Measurements from ENCODE around the gene GPR143. TPM values are rescaled to one million over a fixed set of nuclear protein-coding genes. Genes with fewer than 3 reads are reported as not detected.

GPR143 gene
- total RNA-seq, 4 donors from 2014 or later, result not detected

DNA sequence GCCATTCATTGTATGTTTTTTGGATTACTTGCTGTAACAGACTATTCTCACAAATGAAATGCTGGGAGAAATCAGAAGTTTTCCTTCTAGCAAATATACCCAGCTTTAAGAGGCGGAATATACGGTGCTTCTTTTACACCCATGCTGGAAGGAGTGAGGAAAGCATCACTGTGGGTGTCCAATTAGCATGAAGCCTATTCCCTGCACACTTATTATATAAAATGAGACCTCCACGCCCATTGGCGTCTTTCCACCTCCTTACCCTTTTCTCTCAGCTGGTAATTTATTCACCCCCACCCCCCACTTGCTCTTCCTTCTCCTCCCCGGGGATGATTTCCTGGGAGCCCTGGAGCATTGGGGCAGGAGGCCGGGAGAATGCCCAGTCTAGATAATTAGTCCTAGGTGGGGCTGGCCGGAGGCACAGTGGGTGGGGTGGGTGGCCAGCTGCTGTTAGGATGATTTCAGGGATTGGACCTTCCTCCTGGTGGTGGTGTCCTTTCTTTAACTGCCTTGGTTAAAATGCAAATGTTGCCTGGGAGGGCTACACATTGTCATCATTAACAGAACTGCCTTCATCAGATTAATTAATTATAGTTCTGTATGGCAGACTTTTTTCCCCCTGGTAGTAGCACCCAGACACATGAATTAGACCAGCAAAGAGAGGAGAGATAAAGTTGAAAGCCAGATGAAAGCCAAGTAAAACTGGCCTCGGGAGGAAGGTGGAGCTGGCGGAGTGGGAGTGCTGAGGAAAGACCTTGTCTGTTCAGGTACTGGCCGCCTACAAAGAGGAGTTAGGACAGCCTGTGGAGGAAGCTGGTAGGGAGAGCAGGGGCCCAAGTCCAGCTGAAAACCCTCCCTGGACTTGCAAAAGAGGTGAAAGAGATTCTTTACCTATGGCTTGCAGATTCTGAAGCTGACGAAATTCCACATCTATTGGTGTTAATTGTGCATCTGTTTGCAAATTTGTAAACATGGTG is 32.0 kb upstream of the GPR143 start:
- TF ChIP-seq, protein P1, sequence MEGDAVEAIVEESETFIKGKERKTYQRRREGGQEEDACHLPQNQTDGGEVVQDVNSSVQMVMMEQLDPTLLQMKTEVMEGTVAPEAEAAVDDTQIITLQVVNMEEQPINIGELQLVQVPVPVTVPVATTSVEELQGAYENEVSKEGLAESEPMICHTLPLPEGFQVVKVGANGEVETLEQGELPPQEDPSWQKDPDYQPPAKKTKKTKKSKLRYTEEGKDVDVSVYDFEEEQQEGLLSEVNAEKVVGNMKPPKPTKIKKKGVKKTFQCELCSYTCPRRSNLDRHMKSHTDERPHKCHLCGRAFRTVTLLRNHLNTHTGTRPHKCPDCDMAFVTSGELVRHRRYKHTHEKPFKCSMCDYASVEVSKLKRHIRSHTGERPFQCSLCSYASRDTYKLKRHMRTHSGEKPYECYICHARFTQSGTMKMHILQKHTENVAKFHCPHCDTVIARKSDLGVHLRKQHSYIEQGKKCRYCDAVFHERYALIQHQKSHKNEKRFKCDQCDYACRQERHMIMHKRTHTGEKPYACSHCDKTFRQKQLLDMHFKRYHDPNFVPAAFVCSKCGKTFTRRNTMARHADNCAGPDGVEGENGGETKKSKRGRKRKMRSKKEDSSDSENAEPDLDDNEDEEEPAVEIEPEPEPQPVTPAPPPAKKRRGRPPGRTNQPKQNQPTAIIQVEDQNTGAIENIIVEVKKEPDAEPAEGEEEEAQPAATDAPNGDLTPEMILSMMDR (IDR thresholded peaks at IDR 0.05), result no peak
- TF ChIP-seq POLR2A (IDR thresholded peaks at IDR 0.05), result no peak
- no peaks in the 10 kb centered on the region for H3K27me3 ChIP-seq
- no peak for DNase-seq

DNA sequence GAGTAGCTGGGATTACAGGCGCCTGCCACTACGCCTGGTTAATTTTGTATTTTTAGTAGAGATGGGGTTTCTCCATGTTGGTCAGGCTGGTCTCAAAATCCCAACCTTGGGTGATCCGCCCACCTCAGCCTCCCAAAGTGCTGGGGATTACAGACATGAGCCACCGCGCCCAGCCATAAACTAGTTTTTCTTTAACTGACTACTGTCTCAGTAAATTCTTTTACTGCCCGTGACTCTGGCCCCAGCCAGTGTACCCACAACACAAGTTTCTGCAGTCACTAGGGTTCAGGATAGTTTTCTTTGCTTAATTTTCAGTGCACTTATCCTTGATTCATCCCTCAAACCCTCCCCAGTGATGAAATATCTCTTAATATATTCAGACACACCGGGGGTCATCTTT is 28.8 kb upstream of the GPR143 start:
- H3K9me3 ChIP-seq, result peaks cover 0 to 7% (median 0%) of the 10 kb centered on the region in 4 donors
- no peaks in the 10 kb centered on the region for H3K4me1 ChIP-seq
- no peak overlapping the region for H3K4me3 ChIP-seq
- no peaks in the 10 kb centered on the region for H3K27me3 ChIP-seq
- no peak for TF ChIP-seq POLR2A (IDR thresholded peaks at IDR 0.05)
- TF ChIP-seq, protein P1 (IDR thresholded peaks at IDR 0.05), result no peak
- DNase-seq, result no peak
- no peak overlapping the region for H3K27ac ChIP-seq
- no peaks in the 10 kb centered on the region for H3K36me3 ChIP-seq

More for the DNA sequence above, 32.0 kb upstream of the GPR143 start:
- Histone ChIP-seq H3K4me3 (no peak overlapping the region), H3K36me3 (no peaks in the 10 kb centered on the region), H3K9me3 (peaks cover 0 to 7% (median 0%) of the 10 kb centered on the region in 4 donors), H3K27ac (no peak overlapping the region), H3K4me1 (no peaks in the 10 kb centered on the region)

DNA sequence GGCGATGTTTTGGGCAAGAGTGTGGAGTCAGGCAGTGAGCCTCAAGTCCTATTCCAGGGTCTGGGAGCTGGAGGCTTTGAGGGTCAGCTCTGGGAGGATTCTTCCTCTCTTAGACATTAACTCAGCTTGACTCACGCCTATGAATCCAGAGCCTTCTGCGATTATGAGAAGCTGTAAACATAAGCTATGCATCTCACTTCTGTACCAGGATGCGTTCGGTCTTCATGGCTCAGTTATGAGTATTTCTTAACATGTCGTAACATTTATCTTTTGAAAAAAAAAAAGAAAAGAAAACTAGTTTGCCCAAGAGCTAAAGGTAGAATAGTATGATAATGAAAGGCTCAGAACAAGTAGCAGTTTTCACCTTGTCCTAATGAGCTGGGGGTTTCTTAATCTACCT is 25.2 kb upstream of the GPR143 start:
- DNase-seq, result no peak
- H3K27me3 ChIP-seq, result no peaks in the 10 kb centered on the region
- no peak overlapping the region for H3K27ac ChIP-seq
- no peak overlapping the region for H3K4me3 ChIP-seq
- H3K4me1 ChIP-seq, result no peaks in the 10 kb centered on the region
- H3K9me3 ChIP-seq, result peaks cover 0 to 7% (median 0%) of the 10 kb centered on the region in 4 donors
- TF ChIP-seq POLR2A (IDR thresholded peaks at IDR 0.05), result no peak
- TF ChIP-seq, protein P1 (IDR thresholded peaks at IDR 0.05), result no peak
- no peaks in the 10 kb centered on the region for H3K36me3 ChIP-seq

DNA sequence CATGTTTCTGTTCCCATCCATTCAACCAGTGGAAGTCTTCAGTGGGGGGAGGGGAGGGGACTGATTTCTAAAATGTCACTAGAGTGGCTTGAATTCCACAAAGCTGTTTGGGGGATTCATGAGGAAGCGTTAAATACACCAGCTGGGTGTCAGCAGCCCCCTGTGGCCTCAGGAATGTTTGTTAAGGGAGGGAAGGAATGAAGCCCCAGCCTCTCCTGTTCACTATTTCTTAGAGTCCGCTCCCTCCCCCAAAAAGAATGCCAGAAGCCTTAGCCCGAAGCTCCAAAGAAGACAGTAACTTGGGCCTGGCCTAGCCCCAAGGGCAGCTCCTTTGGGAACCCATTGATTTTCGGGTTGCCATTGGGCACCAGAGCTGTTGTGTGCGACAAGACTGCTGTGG is 23.9 kb upstream of the GPR143 start:
- Histone ChIP-seq H3K9me3 (peaks cover 0 to 3% (median 0%) of the 10 kb centered on the region in 4 donors), H3K27me3 (no peaks in the 10 kb centered on the region), H3K27ac (no peak overlapping the region), H3K4me1 (no peaks in the 10 kb centered on the region), H3K36me3 (no peaks in the 10 kb centered on the region), H3K4me3 (no peak overlapping the region)
- TF ChIP-seq POLR2A (IDR thresholded peaks at IDR 0.05), result no peak
- TF ChIP-seq, protein P1 (IDR thresholded peaks at IDR 0.05), result no peak
- DNase-seq, result no peak

DNA sequence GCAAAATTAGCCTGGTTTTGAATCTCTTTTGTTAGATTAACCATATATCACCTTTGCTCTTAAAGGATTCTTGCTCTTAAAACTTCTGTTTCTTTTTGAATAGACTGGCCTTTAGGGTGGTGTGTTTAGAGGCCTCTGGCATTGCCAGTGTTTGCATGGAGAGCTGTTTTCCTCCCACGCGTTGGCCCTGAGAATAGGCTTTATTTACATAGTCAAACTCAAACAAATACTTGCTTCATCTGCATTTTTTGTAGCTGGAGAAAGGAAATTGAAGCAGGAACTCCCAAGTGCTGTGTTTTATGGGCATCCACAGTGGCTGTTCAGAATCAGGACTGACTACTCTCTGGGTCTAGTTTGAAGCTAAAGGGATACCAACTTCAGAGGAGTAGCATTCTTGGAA is 23.3 kb upstream of the GPR143 start:
- Histone ChIP-seq H3K27me3 (no peaks in the 10 kb centered on the region), H3K9me3 (peaks cover 0 to 3% (median 0%) of the 10 kb centered on the region in 4 donors), H3K36me3 (no peaks in the 10 kb centered on the region), H3K27ac (no peak overlapping the region), H3K4me3 (no peak overlapping the region), H3K4me1 (no peaks in the 10 kb centered on the region)
- TF ChIP-seq POLR2A (IDR thresholded peaks at IDR 0.05), result no peak
- TF ChIP-seq, protein P1 (IDR thresholded peaks at IDR 0.05), result no peak
- no peak for DNase-seq
